Left lung (tissue), 10 donors: ENCODE data around the gene AP4S1. TPM values are rescaled to one million over a fixed set of nuclear protein-coding genes. Genes with fewer than 3 reads are reported as not detected.

Experiments used
- ATAC-seq: fragments of 200-7000 bp; cut with Tn5 transposase; one replicate; pipeline ENCODE4 v1.9.1; 2020; ENCODE audit warnings: moderate library complexity
- DNase-seq, 4 donors: peaks; one replicate each; pipeline ENCODE4 v3.0.0-alpha.2; 2013 to 2020
- H3K27ac ChIP-seq, 2 donors: fragments of 200-600 bp; sonication (generic) in 1 of 2; one replicate each; pipeline versions ENCODE4 v1.5.0 to v1.8.0; 2020 to 2021
- H3K27me3 ChIP-seq, 2 donors: fragments of 200-600 bp; sonication (generic) in 1 of 2; one replicate each; pipeline versions ENCODE4 v1.5.0 to v1.8.0; 2020 to 2021
- H3K36me3 ChIP-seq, 2 donors: fragments of 200-600 bp; sonication (generic) in 1 of 2; one replicate each; pipeline versions ENCODE4 v1.5.0 to v1.8.0; 2020 to 2021
- H3K4me1 ChIP-seq, 2 donors: fragments of 200-600 bp; one replicate each; pipeline ENCODE4 v1.8.0; 2021
- H3K4me3 ChIP-seq, 2 donors: fragments of 200-600 bp; sonication (generic) in 1 of 2; one replicate each; pipeline versions ENCODE4 v1.5.0 to v1.8.0; 2020 to 2021; ENCODE audit warnings: mild to moderate bottlenecking in 1 of 2
- H3K9me3 ChIP-seq, 2 donors: fragments of 200-600 bp; sonication (generic) in 1 of 2; one replicate each; pipeline versions ENCODE4 v1.5.0 to v1.8.0; 2020 to 2021
- intact Hi-C, 2 donors: fragments of 100-400 bp; cut with DNase I; formaldehyde crosslinking; loops; one replicate each; pipeline versions ENCODE4 v1.11.2 to v1.14.2; 2022
- polyA plus RNA-seq, 6 donors: library from polyadenylated mRNA; unstranded; fragments of 120-200 nt; gene quantifications; one replicate each; pipeline ENCODE4 v1.2.1, GENCODE V29; 2013; ENCODE audit not compliant: insufficient read length in 6 of 6
- total RNA-seq, 2 donors: library from RNA; stranded (reverse); fragmentation: NEBNext Ultra II Directional; extraction: Animal tissue kit (Norgen Biotek cat#: 25700); gene quantifications; one replicate each; pipeline ENCODE4 v1.2.1, GENCODE V29; 2021
- TF ChIP-seq, protein P1 (sequence below), 2 donors: fragments of 200-600 bp; sonication (generic) in 1 of 2; IDR thresholded peaks; one replicate each; pipeline versions ENCODE4 v1.5.0 to v1.8.0; 2021; ENCODE audit warnings: antibody characterized with exemption in 2 of 2
- donor health status: DM: no; HTN: yes; CAD: no.
- donor health status: DM: no; HTN: no; CAD: no.

Gene AP4S1
- total and polyA plus RNA-seq, 8 donors: 6.9 to 25.0 (median 19.6) TPM

GRCh38 chr14:31020834-31021575 lies 4.4 kb upstream of the AP4S1 start:
- ATAC-seq: no peak
- no peaks in the 10 kb centered on the region for H3K27me3 ChIP-seq
- TF ChIP-seq, protein P1, sequence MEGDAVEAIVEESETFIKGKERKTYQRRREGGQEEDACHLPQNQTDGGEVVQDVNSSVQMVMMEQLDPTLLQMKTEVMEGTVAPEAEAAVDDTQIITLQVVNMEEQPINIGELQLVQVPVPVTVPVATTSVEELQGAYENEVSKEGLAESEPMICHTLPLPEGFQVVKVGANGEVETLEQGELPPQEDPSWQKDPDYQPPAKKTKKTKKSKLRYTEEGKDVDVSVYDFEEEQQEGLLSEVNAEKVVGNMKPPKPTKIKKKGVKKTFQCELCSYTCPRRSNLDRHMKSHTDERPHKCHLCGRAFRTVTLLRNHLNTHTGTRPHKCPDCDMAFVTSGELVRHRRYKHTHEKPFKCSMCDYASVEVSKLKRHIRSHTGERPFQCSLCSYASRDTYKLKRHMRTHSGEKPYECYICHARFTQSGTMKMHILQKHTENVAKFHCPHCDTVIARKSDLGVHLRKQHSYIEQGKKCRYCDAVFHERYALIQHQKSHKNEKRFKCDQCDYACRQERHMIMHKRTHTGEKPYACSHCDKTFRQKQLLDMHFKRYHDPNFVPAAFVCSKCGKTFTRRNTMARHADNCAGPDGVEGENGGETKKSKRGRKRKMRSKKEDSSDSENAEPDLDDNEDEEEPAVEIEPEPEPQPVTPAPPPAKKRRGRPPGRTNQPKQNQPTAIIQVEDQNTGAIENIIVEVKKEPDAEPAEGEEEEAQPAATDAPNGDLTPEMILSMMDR (IDR thresholded peaks at IDR 0.05): no peak
- H3K4me1 ChIP-seq: peaks cover 7 to 14% of the 10 kb centered on the region in 2 donors
- peaks cover 0 to 10% of the 10 kb centered on the region in 2 donors for H3K36me3 ChIP-seq
- H3K27ac ChIP-seq: no peak overlapping the region
- no peak overlapping the region for H3K4me3 ChIP-seq
- H3K9me3 ChIP-seq: no peaks in the 10 kb centered on the region
- DNase-seq: no peak
- intact Hi-C loops: no loop called here

DNA sequence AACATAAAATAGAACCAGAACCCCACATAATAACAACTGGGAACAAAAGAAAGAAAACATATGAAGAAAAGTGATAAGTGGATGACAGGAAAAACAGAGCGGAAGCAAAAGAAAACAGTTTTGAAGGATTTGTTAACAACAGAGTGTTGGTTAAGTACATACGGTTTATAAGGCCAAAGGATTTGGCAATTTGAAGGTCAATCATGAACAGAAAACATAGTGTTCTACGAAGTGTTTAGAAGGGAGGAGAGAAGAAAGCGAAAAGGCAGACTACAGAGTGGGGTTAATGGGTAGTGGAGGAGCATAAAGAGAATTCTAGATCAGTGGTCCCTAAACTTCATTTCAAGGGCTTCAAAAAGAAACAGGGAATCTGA lies 3.9 kb upstream of the AP4S1 start:
- peaks cover 7 to 14% of the 10 kb centered on the region in 2 donors for H3K4me1 ChIP-seq
- DNase-seq: no peak
- ATAC-seq: no peak
- H3K4me3 ChIP-seq: no peak overlapping the region
- peaks cover 0 to 10% of the 10 kb centered on the region in 2 donors for H3K36me3 ChIP-seq
- H3K27ac ChIP-seq: no peak overlapping the region
- TF ChIP-seq, protein P1 (IDR thresholded peaks at IDR 0.05): no peak
- intact Hi-C loops: no loop called here
- H3K27me3 ChIP-seq: no peaks in the 10 kb centered on the region
- no peaks in the 10 kb centered on the region for H3K9me3 ChIP-seq

DNA sequence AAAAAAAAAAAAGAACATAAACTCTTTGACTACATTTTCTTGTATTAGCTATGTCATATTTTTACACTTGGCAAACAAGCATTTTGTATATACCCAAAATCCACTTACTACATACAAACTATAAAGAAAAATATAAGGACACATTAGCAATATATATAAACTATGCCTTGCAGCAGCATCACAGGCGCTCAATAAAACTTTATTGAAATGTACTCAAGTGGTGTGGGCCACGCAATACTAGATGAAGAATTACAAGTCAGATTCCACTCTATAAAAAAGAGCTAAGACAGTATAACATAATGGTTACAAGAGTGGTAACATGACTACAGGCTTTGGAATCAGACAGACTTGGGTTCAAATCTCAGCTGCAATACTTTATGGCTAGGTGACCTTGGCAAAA lies 3.1 kb upstream of the AP4S1 start:
- TF ChIP-seq, protein P1 (IDR thresholded peaks at IDR 0.05): no peak
- Histone ChIP-seq H3K27me3 (no peaks in the 10 kb centered on the region), H3K4me3 (no peak overlapping the region), H3K9me3 (no peaks in the 10 kb centered on the region), H3K36me3 (peaks cover 0 to 10% of the 10 kb centered on the region in 2 donors), H3K4me1 (peaks cover 7 to 17% of the 10 kb centered on the region in 2 donors), H3K27ac (no peak overlapping the region)
- intact Hi-C loops: no loop called here
- no peak for DNase-seq
- ATAC-seq: no peak

DNA sequence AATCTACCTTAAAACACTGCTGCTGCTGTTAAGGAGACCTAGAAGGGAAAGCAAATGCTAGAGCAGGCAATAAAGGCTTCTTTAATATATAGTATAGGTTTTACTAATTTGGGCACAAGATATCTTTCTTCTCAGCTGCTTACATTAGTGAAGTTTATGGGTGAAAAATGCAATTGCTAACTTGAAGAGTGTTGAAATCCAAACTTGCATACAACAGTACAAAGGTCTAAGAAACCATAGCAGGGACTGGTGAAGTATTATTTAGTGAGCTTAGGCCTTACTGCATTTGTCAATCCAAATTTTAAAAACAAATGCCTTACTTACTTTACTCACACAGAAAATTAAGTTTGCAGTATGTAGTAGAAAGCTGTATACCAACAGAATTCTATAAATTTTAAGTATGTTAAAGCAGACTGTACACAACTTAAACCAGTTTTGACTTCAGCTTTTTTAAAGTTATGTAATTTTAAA lies 1.4 kb upstream of the AP4S1 start:
- Histone ChIP-seq H3K36me3 (peaks cover 0 to 5% of the 10 kb centered on the region in 2 donors), H3K4me1 (peaks cover 7 to 19% of the 10 kb centered on the region in 2 donors), H3K27ac (peak overlapping the region; percentile 98), H3K9me3 (no peaks in the 10 kb centered on the region), H3K27me3 (no peaks in the 10 kb centered on the region), H3K4me3 (peak overlapping the region in 1 of 2 donors; percentile 91)
- TF ChIP-seq, protein P1 (IDR thresholded peaks at IDR 0.05): no peak
- intact Hi-C loops: no loop called here
- no peak for DNase-seq
- no peak for ATAC-seq

GRCh38 chr14:31024577-31025366 lies 677 bp upstream of the AP4S1 start:
- H3K27ac ChIP-seq: peak overlapping the region; percentile 98
- H3K9me3 ChIP-seq: no peaks in the 10 kb centered on the region
- H3K27me3 ChIP-seq: no peaks in the 10 kb centered on the region
- ATAC-seq (peak; percentile 3), DNase-seq (peak in 1 of 4 donors; percentile 12)
- intact Hi-C loops: no loop called here
- H3K36me3 ChIP-seq: peaks cover 0 to 5% of the 10 kb centered on the region in 2 donors
- TF ChIP-seq, protein P1 (IDR thresholded peaks at IDR 0.05): no peak
- H3K4me3 ChIP-seq: peak overlapping the region; percentile 91 to 97
- peaks cover 7 to 19% of the 10 kb centered on the region in 2 donors for H3K4me1 ChIP-seq
